Activated CD4-positive, alpha-beta T cell treated with anti-CD3 and anti-CD28 coated beads, Interleukin-2, amount 50 U/mL, for 48 hours (primary cell): ENCODE results near the gene RBMS3.
"Not testable (repeated sequence)": the region's sequence is repeated elsewhere in the genome, so short reads cannot be mapped to it uniquely, and the experiment has no call there.

ENCODE experiments used
- DNase-seq, 2 experiments: peaks; one replicate each; pipeline ENCODE4 v3.0.0-alpha.2; 2020

Gene RBMS3

DNA sequence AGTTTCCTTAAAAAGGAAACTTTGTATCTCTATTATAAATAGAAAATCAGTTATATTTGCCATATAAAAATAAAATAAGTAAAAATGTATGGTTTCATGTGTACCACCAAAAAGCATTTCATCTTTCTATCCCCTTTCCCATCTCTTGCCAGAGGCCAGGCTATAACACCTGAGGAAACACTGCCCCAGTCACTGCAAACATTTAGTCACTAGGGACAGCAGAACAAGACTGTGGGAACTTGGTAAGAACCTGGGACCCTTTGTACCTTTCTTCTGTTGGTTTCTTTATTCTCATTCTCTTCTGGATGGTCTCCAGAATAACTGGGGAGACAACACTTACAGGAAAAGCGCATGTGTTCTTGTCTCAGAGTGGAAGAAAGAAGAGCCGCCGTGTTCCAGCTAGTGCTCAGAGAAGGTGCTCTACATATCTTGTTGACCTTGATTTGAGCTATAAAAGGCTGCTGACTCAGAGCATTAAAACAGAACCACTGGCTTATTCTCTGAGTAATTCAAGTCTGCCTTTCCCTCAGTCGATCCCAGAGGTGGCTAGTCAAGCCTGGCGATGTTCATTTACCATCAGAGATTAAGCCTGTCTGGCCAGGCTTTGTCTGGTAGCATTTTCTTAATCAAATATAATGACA is 361.6 kb downstream of the RBMS3 start:
- no peak for DNase-seq

DNA sequence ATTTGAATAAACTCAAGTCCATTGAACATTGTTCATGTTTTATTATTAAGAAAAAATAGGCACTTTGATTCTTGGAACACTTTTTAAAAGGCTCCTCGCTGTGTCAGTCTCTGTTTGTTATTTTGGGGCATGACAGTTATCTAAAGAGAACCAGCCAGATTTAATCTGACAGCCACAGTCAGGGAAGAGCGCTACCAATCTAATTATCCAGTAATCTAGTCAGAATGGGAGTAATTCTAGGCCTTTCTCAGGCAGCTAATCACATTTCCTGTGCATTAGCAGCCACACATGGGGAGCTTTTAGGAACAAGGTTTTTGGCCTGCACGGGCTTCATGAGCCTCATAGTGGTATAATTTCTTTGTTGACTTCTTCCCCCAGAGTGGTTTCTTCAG is 362.2 kb downstream of the RBMS3 start:
- DNase-seq = no peak

DNA sequence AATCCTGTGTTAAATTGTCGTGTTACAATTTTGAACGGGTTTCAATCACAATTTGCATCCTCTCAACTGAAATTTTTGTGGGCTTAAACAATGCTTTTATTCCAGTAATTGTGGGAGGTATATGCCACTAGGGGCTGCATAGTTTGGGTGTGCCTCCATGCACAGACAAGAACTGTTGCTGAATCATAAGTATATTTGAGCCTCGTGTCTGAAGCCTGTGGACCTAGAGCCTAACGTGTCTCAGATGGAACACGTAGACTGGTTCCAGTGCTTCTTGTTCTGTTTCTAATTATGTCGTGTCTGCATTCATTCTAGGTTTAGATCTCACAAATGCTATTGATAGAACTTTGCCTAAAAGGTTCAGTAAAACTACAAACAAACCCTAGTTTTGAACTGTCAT is 363.4 kb downstream of the RBMS3 start:
- no peak for DNase-seq

DNA sequence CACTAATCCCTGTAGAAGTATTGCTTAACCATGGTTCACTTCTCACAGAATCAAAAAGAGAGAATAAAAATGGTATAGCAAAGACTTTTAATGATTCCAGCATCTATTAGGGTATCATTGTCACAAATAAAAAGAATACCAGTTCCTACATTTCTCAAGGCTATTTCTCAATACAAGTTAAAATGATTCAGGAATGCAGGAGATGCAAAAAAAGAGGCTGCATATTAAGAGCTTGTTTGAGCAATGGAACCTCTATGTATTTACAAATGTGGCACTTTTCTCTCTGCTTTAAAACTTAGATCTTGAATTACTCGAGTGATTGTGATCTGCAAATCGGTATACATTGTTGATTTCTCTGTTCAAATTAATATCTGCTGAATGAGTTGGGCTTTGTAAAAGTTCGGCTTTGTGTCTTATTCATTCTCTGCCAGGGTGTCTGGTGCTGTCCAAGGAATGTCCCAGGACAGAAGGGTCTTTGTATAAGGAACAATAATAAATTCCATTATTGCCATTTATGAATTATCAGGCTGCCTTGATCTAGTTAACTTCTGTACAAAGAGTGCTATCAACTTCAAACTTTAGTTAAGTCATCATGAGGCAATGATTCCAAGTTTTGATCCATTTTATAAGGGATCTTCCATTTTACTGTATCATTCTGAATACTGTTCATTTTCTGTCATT is 364.2 kb downstream of the RBMS3 start:
- DNase-seq = no peak

DNA sequence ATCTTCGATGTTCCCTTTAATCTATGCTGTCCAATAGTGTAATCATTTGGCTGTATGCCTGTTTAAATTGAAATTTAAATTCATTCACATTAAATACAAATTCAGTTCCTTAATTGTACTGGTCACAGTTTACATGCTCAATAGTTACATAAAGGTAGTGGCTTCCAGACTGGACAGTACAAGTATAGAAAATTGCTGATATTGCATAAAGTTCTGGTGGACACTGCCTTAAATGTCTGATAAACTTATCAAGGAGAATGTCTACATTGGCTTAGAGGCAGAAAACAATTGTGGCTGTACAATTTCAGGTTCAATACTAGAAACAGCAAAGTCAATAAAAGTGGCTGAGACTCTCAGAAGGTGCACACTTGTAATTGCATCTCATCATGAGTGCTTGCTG is 365.2 kb downstream of the RBMS3 start:
- DNase-seq = no peak

DNA sequence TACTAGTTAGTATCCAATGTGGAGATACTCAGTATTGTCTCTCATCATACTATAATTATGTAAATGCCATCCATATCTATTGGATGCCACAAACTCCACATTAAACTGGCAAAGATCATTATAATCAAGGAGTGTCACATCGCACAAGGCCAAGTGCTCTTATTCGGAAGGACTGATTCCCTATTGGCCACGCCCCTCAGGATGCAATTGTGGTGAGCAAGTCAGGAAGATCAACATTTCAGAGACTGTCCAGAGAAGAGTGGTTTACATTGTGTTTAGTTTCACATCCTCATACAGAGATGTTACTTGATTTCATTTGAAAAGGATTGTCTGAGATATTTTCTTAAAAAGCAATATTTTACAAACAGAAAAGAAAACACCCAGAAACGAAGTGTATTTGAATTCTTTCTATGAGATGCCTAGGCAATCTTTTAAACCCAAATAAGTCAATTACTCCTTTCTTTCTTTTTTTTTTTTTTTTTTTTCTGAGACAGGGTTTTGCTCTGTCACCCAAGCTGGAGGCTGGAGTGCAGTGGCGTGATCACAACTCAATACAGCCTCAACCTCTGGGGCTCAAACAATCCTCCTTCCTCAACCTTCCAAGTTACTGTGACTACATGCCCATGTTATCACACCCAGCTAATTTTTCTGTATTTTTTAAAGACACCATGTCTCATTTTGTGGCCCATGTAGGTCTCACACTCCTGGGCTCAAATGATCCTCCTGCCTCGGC is 369.1 kb downstream of the RBMS3 start:
- DNase-seq = no peak

DNA sequence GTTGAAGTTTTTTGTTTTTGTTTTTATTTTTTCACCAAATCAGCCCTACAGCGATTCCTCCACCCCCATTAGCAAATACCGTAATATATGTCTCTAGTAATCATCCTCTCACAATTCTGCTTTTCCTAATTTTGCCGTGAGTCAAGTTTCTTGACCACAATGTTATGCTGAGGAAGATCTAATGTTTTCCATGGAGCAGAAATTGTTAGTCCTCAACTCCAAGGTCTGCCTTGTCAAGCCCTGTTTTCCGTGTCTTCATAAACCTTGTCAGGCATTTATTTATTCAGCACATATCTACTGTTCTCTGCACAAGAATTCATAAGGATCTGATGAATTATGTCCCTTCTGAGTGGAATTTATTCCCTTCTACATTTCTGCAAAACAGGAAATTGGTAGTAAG is 372.8 kb downstream of the RBMS3 start:
- no peak for DNase-seq

DNA sequence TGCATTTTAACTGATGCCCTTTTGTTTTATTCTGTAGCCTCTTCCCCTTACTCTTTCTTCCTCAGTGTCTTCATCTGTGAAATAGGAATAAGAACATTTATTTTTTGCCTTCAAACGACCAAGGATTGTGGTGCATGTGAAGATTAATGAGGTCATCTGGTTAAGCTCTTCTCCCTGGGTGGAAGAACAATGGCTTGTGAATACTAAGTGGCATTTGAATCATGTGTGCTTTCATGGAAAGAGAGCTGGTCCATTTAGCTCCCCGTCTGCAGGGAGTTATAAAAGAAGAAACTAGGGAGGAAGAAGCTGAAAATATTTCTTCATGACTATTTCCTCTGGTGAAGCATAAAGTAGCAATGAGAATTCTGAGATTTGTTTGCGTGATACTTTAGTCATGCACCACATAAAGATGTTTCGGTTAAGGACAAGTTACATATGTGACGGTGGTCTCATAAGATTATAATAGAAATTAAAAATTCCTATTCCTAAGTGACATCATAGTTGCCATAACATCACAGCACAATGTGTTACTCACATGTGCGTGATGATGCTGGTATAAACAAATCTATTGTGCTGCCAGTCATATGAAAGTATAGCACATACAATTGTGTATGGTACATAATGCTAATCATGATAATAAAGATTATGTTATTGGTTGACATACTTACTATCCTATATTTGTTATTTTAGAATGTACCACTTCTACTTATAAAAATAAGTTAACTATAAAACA is 374.3 kb downstream of the RBMS3 start:
- DNase-seq = no peak

DNA sequence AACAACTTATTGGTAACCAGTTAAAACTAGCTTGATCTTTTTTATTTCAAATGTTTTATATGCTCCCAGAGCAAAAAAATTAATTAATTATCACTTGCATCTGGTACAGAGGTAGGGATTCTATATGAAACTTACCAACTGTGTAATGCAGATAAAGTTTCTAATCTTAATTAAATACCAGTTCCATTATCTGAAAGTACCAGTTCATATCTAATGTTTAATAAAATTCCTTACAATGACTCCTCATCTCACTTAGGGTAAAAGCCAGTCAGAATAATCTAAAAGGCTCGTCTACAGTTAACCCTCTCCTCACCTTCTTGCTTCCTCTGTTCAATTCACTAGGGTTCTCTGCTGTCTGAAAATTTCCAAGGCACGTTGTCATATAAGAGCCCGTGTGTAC is 384.8 kb downstream of the RBMS3 start:
- no peak for DNase-seq

DNA sequence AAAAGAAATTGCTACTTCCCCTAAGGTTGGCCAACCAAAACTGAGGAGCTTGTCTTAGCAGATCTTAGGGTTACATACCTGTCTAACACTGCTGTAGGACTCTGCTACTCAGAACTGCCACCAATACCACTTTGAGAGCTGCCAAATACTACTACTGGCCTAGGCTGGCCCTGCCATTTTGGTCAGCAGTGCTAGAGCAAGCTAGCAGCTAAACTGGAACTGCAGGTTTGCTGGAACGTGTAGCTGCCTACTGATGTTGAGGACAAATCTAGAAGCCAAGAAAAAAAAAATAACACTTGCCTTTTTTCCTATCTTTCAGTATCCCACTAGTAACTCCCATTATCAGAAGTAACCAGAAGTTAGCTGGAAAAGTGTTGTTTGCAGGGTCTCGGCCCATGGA is 387.4 kb downstream of the RBMS3 start:
- no peak for DNase-seq

DNA sequence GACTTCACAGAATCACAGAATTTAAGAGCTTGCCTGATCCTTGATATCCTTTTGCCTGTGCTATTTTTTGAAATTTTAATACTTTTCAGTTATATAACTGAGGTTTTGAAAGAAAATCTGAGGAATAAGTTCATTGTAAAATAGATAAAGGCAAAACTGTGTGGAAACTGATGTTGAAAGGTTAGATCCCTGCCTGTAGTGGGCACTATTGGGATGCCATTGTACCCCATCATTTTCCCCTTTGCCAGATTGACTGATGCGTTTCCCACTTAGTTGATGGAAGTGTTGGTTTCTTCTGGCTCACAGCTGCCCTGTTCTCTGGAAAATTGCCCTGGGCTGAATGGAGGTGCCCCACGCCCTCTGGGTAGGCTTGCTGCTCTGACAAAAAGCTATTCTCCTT is 387.9 kb downstream of the RBMS3 start:
- DNase-seq = no peak

DNA sequence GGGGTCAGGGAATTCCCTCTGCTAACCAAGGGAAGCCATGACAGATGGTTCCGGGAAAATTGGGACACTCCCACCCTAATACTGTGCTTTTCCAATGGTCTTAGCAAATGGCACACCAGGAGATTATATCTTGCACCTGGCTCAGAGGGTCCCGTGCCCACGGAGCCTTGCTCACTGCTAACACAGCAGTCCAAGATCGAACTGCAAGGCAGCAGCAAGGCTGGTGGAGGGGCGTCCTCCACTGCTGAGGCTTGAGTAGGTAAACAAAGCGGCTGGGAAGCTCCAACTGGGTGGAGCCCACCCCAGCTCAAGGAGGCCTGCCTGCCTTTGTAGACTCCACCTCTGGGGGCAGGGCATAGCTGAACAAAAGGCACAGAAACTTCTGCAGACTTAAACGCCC is 389.6 kb downstream of the RBMS3 start:
- DNase-seq = not testable (repeated sequence)

DNA sequence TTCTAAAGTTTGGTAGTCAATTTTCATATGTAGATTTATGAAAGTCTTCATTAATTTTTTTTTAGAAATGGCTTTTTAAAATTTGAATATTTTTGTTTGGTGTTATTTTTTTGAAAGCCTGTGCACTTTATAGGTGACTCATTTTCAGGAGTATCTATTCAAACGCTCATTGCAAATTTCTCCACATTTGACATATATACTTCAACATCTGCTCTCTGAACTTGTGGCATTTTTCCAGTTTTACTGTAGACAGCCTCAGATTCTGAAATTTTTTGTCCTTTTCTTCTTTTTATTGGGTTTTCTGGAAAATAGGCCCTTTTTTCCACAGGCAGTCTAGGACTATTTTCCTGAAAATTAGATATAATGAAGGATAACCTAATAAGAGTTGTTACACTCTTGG is 396.6 kb downstream of the RBMS3 start:
- no peak for DNase-seq

DNA sequence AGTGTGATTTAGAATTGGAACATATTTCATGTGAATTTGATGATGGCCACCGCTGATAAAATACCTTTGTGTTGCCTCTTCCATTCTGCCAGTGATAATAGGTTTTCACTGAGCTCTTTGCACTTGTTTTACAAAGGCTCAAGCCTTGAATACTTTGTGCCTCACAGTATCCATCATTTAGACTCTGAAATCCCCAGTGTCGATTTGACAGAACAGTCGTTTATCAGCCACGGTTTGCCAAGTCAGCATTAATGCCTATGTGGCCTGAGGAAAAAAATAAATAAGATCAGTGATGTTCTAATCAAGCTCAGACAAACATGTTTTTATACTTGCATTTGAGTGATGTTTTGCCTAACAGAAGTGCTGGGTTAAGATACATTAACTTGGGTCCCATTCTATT is 399.1 kb downstream of the RBMS3 start:
- no peak for DNase-seq

DNA sequence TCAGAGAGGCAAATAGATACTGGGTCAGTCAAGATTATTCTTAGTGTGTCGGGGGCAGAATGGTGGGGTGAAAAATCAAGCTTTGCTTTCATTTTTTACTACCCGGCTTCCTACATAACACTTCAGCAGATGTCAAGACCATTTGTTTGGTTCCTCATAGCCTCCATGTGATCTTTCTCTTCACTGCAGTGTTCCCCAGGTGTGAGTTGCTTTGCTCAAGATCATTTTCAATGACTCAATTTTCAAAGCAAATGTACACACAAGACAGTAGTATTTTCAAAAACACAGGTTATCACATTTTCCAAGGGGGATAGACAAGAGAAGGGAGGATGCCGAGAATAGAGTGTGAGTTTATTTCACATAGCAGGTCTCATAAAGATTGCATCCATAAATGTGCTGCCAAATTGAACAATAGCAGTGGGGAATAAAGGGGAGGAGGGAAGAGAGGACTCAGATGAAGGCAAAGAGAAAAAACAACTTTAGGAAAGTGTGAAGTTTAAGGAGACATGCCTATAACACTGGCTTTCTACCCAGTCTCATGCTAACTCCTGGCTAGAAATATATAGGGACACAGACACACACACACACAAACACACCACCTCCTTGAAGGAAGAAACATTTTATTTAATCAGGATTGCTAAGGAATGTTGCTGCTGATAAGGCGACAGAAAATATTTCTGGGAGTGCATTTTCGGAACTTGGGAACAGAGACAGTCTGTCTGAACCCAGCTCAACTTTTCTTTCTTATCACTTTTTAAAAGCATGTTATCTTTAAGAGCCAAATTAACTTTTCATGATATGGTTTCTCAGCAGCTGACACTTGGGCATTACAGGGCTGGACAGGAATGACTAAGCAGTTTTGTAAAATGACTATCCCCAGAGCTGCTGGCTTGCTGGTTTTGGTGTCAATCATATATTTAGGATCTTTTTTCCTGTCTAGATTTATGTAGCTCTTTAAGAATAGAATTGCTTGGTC is 402.4 kb downstream of the RBMS3 start:
- no peak for DNase-seq

DNA sequence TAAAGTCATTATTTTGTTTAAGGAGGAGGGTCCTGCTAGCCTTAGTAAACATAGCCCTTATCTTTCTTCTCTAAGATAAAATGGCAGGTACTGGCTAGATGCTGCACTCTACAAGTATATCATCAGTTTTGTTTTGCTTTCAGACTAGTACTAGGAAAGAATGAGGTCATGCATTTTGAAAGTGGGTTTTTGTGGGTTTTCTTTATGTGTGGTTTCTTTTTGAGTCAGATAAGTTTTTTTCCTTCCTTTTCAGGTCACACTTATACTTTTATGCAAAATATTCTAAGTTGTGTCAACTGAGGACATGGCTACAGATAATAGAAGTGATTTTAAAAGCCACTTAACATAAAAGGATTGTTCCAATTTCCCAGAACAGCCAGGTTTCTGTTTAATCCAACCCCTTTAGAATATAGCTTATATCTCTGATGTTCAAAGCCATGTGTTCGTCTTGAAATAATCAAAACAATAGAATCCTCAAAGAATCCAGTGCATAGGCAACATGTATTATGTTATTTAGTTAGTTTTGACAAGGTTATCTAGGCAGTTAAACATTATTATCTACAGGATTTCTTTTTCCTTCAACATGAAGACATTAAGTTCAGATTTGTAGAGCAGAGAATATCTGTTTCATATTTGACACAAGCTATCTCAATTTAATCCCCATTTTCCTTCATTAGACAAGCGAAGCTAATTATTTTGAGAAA is 406.2 kb downstream of the RBMS3 start:
- DNase-seq = no peak

DNA sequence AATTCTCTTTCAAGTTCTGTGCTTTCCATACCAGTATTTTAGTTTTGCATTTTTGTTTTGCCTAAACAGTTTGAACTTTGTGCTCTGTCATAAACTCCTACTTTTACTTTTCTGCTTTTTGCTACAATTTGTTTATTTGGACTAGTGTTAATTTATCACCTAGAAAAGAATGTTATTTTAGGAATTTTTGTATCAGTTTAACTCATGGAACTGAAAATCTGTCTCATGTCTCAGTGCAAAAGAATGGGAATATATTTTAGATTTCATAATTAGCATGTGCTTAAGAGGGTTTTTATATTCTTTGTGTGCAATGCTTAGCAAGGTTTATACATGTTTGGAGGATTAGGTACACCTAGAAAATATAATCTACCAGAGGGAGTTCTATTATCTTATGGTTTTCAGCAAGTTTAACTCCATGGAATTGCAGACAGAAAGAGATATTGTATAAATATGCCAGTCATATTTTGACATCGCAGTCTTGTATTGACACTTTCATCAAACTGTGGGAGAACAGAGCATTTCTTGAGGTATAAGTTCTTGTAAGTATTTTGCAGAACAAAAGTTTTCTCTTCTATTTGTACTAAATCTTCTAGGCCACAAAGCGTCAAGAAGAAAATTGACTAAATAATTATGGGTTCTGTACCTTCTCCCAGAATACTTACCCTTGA is 409.9 kb downstream of the RBMS3 start:
- DNase-seq = no peak

DNA sequence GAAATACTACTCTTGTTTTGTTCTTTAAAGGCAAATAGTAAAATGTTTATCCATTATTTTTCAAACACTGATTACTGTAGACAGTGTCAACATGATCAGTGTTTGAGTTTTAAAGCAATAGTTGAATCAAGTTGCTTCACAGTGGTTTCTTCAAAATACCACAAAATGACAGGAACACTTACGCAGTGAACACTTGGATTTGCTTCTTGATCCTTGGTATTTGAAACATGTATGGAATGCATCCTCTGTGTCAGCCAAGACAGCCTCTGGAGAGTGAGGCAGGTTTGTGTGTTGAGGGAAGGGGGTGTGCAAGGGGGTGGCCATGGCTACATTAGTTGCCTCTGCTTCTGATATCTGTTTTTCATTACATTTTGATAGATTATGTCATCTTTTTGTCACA is 413.0 kb downstream of the RBMS3 start:
- no peak for DNase-seq

DNA sequence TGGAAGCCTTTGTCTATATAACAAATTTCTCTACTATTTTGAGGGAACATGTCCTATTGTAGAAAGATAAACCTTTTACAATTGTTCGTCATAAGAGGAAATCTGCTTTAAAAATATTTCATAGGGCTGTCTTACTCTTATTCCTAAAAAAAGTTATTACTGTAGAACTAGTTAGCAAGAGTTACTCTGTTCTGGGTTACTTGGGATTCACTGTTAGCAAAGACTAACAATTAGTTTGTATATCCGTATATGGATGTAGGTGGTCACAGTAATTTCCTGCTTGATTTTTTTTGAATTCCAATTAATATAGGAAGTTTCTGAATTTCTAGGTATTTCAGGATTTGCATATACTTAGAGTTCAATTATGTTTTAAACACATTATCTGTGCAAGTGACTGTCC is 413.5 kb downstream of the RBMS3 start:
- DNase-seq = no peak

DNA sequence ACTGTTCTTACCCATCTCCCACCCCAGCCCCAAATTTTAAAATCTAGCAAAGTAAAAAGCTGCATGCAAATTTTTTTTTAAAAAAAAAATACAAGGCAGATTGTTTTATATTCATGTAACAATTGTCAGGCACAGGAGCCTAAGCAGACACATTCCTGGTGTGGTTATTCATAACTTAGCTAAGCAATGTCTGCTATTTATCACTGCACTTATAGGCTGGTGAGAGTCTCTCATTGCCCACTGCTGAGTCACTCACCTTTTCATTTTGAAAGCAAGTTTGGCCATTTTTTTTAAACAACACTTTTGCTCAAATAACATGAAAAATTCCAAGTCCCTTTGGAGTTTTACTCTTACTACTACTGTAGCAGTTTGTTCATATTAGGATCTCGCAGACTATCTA is 413.9 kb downstream of the RBMS3 start:
- no peak for DNase-seq

DNA sequence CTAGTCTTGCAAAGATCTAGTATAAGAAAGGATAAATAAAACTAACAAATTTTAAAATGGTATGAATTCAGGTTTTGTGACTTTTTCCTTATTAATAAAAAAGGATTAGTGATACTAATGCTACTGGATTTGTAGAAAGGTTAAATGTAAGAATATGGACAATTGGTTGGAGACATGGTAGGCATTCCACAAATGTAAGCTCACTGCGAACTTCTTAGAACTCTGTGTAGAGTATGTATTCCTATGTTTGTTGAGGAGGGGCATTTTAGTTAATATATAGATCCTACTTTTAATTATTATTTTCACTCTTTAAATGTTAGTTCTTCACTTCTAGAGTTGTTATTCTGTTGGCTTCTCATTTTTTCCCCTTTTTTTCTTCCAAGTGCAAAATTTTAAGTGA is 414.3 kb downstream of the RBMS3 start:
- DNase-seq = no peak
